ENCODE data around the gene PM20D1.
"Not testable (repeated sequence)": the region's sequence is repeated elsewhere in the genome, so short reads cannot be mapped to it uniquely, and the experiment has no call there.

Gene PM20D1

GRCh38 chr1:205840146-205840923, 9.6 kb downstream of the PM20D1 start:
- no peak for DNase-seq

- DNase-seq = no peak
These were observed 12.5 kb downstream of the PM20D1 start for GRCh38 chr1:205837382-205837970.

GRCh38 chr1:205834751-205835150, 15.2 kb downstream of the PM20D1 start:
- DNase-seq = no peak

- no peak for DNase-seq
These were observed 17.6 kb downstream of the PM20D1 start for GRCh38 chr1:205832326-205832751.

GRCh38 chr1:205827623-205828022, 22.3 kb downstream of the PM20D1 start:
- peak; percentile 47 for DNase-seq

DNA sequence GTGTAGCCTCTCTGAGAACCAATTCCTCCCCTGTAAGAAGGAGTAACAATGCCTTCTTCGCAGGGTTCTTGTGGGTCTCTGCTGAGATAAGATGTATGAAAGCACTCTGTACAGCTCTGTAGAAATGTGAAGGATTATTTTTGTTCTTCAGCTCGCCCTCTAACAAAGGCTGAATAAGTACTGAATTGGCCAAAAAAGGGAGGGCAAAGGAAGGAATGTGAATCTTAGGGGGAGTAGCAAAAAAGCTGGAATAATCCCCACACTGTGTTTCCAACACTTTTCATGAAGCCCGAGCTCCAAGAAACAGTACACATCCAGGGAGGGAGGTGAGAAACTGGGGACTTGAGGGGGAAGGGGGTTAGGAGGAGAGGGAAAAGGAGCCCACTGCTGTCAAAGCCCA, 22.9 kb downstream of the PM20D1 start:
- no peak for DNase-seq

- no peak for DNase-seq
These were observed 23.7 kb downstream of the PM20D1 start for GRCh38 chr1:205826016-205826806.

GRCh38 chr1:205824180-205824579, 25.8 kb downstream of the PM20D1 start:
- DNase-seq = no peak

- DNase-seq = not testable (repeated sequence)
These were observed 26.7 kb downstream of the PM20D1 start for GRCh38 chr1:205823260-205823659.

DNA sequence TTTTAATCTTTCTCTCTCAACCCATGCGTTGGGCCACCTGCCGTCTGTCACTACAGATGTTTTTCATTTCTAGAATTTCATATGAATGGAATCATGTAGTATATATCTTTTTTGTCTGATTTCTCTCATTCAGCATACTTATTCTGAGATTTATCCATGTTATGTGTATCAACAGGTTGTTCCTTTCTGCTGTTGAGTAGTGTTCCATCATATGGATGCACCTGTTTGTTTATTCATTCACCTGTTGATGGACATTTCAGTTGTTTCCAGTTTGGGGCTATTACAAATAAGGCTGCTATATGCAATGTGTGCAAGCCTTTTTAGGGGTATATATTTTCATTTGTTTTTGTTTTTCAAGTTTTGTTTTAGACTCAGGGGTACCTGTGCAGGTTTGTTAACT, 27.5 kb downstream of the PM20D1 start:
- DNase-seq = no peak

- DNase-seq = no peak
These were observed 31.9 kb downstream of the PM20D1 start for GRCh38 chr1:205817988-205818387.

DNA sequence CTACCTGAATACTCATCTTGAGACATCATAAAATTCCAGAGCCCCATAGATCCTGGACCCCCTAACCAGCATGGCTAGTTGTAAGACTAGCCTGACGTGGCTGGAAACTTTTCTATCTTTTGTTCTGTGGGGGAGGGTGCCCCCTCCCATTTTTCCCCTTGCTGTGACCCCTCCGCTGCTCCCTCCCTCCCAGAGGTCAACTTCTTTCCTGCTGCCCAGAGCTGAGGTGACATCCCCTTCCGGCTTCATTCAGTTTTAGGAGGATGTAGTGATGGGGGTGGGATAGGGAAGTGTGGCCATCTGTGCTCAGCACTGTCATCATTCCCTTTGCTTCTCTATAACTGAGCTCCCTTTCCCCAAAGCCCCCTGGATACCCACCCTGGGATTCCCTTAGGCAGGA, 32.6 kb downstream of the PM20D1 start:
- no peak for DNase-seq

GRCh38 chr1:205813755-205814058, 36.2 kb downstream of the PM20D1 start:
- DNase-seq = no peak

DNA sequence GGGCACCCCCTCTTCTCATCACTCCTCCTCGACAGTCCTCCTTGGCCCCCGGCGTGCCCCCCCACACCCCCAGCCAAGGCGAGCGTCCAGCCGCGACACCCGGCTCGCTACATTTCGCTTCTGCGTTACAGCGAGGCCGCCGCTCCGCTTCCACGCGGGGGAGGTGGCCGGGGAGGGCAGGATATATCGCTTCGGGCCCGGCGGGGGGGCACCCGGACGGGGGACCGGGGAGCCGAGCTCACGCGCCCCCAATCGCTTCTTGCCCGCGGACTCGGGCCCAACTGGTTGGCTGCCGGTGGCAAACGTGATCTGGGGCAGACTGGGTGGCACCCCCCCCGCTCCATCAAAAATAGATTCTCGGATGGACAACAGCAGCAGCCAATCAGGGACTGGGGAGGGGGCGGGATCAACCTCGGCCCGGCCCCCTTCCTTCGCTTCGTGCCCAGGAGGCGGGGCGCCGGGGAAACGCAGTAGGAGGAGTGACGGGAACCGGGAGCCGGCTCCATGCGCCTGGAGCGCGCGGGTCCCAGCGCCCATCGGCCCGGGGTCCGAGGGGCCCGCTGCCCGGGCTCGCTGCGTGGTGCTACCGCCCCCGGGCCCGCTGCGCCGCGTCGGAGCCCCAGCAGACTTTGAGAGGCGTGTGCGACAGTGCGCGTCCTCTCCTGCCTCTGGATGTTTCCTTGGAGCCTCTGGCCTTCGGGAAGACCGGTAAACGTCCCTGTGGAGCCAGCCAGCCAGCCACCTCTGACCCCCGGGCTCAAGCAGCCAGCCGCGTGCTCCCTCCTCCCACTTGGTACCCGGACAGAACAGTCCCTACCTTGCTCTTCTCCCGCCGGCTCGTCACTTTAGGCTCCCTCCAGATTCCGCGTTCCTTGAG, 36.8 kb downstream of the PM20D1 start, which contains the start of gene SLC41A1:
SLC41A1 (minus strand) TSS at position 321 of the 877 bp plus-strand sequence. CDS start 2,757 bp downstream, outside the sequence.
- peak; percentile 86 for DNase-seq

- no peak for DNase-seq
These were observed 37.6 kb downstream of the PM20D1 start for GRCh38 chr1:205812271-205812877.

DNA sequence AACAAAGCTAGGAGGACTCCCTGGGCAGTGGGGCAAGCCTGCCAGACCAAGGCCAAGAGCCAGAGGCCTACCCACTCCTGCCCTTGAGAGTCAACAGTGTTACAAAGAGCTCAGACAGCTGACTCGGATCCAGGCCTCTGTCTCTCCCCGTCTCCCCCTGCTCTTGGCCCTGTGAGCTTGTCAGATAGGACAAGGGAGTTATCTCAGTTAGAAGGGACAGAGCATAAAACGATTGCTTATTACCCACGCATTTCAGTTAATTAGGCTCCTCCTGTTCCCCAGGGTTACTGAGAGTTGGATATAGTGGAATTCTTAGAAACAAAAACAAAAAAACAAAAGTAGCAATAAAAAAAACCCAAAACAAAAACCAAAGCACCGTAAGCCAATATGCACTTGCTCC, 38.3 kb downstream of the PM20D1 start:
- DNase-seq = no peak

GRCh38 chr1:205810448-205811157, 39.3 kb downstream of the PM20D1 start:
- DNase-seq = no peak

- DNase-seq = no peak
These were observed 40.0 kb downstream of the PM20D1 start for GRCh38 chr1:205809942-205810345.

DNA sequence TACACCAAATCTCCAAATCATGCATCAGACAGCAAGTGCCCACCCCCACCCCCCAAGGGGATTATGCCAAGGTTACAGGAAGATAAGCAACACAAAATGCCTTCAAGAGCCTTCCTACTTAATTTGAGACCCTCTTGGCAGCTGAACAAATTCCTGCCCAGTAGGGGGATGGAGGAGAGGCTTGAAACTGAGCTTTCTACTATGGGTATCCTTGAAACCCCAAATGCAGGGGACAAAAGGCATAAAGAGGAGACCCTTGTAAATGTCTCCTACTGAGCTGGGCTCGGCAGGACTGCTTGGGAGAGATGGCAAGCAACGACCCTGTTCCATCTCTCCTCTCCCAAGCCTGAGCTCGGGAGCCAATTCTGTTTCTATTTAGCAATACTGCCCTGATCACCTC, 40.5 kb downstream of the PM20D1 start:
- DNase-seq = no peak

- no peak for DNase-seq
These were observed 44.7 kb downstream of the PM20D1 start for GRCh38 chr1:205805082-205805711.

- no peak for DNase-seq
These were observed 45.3 kb downstream of the PM20D1 start for GRCh38 chr1:205804605-205805004.
